Mesenchymal stem cell (in vitro differentiated cells and primary cell): ENCODE results near the gene LPP.

Source experiments
- DNase-seq: peaks from one replicate; pipeline ENCODE4 v3.0.0-alpha.2; 2013
- H2AFZ ChIP-seq: one replicate; pipeline ENCODE4 v1.6.1; 2013; ENCODE audit warnings: low read depth, mild to moderate bottlenecking, control low read depth, inconsistent platforms, low read length, moderate library complexity
- H2AK5ac ChIP-seq: 2 replicates; pipeline ENCODE4 v1.6.1; 2013; ENCODE audit warnings: low read length, moderate library complexity, mild to moderate bottlenecking, inconsistent platforms; ENCODE audit not compliant: severe bottlenecking
- H2BK120ac ChIP-seq: one replicate; pipeline ENCODE4 v1.6.1; 2013; ENCODE audit warnings: low read depth, mild to moderate bottlenecking, inconsistent platforms, low read length, moderate library complexity
- H2BK12ac ChIP-seq, 2 experiments: one replicate each; pipeline ENCODE4 v1.6.1; 2013; ENCODE audit warnings: inconsistent platforms in 2 of 2, low read length in 2 of 2, mild to moderate bottlenecking in 2 of 2, moderate library complexity in 2 of 2, control low read depth in 1 of 2
- H2BK15ac ChIP-seq: one replicate; pipeline ENCODE4 v1.6.1; 2013; ENCODE audit warnings: mild to moderate bottlenecking, low read depth, inconsistent platforms; ENCODE audit not compliant: poor library complexity, severe bottlenecking
- H2BK5ac ChIP-seq: 2 replicates; pipeline ENCODE4 v1.6.1; 2013; ENCODE audit warnings: low read depth, mild to moderate bottlenecking, low read length, control low read depth, inconsistent platforms; ENCODE audit not compliant: poor library complexity, severe bottlenecking
- H3K14ac ChIP-seq, 2 experiments: one replicate each; pipeline ENCODE4 v1.6.1; 2013; ENCODE audit warnings: inconsistent platforms in 2 of 2, low read length in 2 of 2, control low read depth in 1 of 2, mild to moderate bottlenecking in 1 of 2, moderate library complexity in 1 of 2
- H3K18ac ChIP-seq, 2 experiments: one replicate each; pipeline ENCODE4 v1.6.1; 2013; ENCODE audit warnings: inconsistent platforms in 2 of 2, low read length in 2 of 2, control low read depth in 1 of 2, low read depth in 1 of 2, mild to moderate bottlenecking in 1 of 2
- H3K23ac ChIP-seq, 2 experiments: one replicate each; pipeline ENCODE4 v1.6.1; 2013; ENCODE audit warnings: inconsistent platforms in 2 of 2, low read length in 2 of 2, mild to moderate bottlenecking in 2 of 2, moderate library complexity in 2 of 2, control low read depth in 1 of 2
- H3K27ac ChIP-seq: 2 replicates; pipeline ENCODE4 v1.5.1; 2013; ENCODE audit warnings: mild to moderate bottlenecking, moderate library complexity, low read length, control low read depth, inconsistent platforms; ENCODE audit not compliant: poor library complexity, severe bottlenecking
- H3K27me3 ChIP-seq, 2 experiments: 2 replicates each; pipeline versions ENCODE4 v1.6.1 to v1.7.0; 2013; ENCODE audit warnings: low read length in 2 of 2, mild to moderate bottlenecking in 2 of 2, moderate library complexity in 2 of 2, control low read depth in 1 of 2, inconsistent platforms in 1 of 2; ENCODE audit not compliant: control insufficient read depth in 1 of 2, insufficient read depth in 1 of 2
- H3K36me3 ChIP-seq, 2 experiments: 2 replicates each; pipeline versions ENCODE4 v1.6.1 to v1.7.0; 2013; ENCODE audit warnings: low read length in 2 of 2, control low read depth in 1 of 2, inconsistent platforms in 1 of 2, low read depth in 1 of 2, mild to moderate bottlenecking in 1 of 2; ENCODE audit not compliant: insufficient read depth in 2 of 2, control insufficient read depth in 1 of 2
- H3K4ac ChIP-seq, 2 experiments: one replicate each; pipeline ENCODE4 v1.6.1; 2013; ENCODE audit warnings: inconsistent platforms in 2 of 2, low read length in 2 of 2, mild to moderate bottlenecking in 2 of 2, moderate library complexity in 2 of 2, control low read depth in 1 of 2, low read depth in 1 of 2
- H3K4me1 ChIP-seq: 2 replicates; pipeline ENCODE4 v1.6.1; 2013; ENCODE audit warnings: low read depth, low read length, control low read depth; ENCODE audit not compliant: control insufficient read depth, insufficient read depth
- H3K4me2 ChIP-seq: 2 replicates; pipeline ENCODE4 v1.6.1; 2013; ENCODE audit warnings: low read length, mild to moderate bottlenecking, inconsistent platforms; ENCODE audit not compliant: poor library complexity, severe bottlenecking
- H3K4me3 ChIP-seq, 2 experiments: 2 replicates each; pipeline versions ENCODE4 v1.5.1 to v1.7.0; 2013; ENCODE audit warnings: low read length in 2 of 2, mild to moderate bottlenecking in 2 of 2, control low read depth in 1 of 2, low read depth in 1 of 2; ENCODE audit not compliant: insufficient read depth in 1 of 2
- H3K79me1 ChIP-seq: replicated peaks from 2 replicates; pipeline ENCODE4 v1.6.1; 2013; ENCODE audit warnings: mild to moderate bottlenecking, control low read depth, low read length, inconsistent platforms; ENCODE audit not compliant: poor library complexity, severe bottlenecking
- H3K9ac ChIP-seq: 2 replicates; pipeline ENCODE4 v1.7.0; 2013; ENCODE audit warnings: mild to moderate bottlenecking, low read length, moderate library complexity
- H3K9me3 ChIP-seq: 2 replicates; pipeline ENCODE4 v1.7.0; 2013; ENCODE audit warnings: mild to moderate bottlenecking, low read length; ENCODE audit not compliant: control insufficient read depth
- H4K8ac ChIP-seq: one replicate; pipeline ENCODE4 v1.6.1; 2013; ENCODE audit warnings: inconsistent platforms, mild to moderate bottlenecking, low read length, moderate library complexity
- H4K91ac ChIP-seq: one replicate; pipeline ENCODE4 v1.6.1; 2013; ENCODE audit warnings: mild to moderate bottlenecking, low read length, inconsistent platforms
- WGBS: methylation state at CpG from one replicate; pipeline ENCODE4 v1.1.7; 2013; ENCODE audit warnings: mixed read lengths; 5-methylcytosine and 5-hydroxymethylcytosine counted together

LPP gene

DNA sequence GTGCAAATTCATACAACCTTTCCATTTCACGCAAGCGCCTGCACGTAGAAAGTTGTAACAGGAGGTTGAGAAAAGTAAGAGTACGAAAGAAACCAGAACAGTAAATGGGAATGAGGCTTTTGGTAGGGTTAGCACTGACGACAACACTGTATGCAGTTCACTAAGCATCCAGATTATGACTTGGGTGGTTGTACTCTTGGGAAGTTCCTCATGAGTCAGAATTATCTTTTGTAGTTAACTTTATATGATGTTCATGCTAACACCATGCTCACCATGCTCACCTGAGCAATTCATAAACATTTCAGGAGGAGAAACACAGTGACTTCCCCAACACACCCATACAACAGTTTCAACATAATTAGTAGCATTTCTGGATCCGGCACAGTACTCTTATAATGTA, 3.0 kb upstream of the LPP start:
- Histone ChIP-seq H4K91ac (no peak overlapping the region), H3K27ac (no peak overlapping the region), H3K36me3 (no peaks in the 10 kb centered on the region), H3K9ac (no peak overlapping the region), H3K18ac (no peak overlapping the region), H3K23ac (no peak overlapping the region), H2AFZ (no peak overlapping the region), H3K27me3 (no peaks in the 10 kb centered on the region), H3K9me3 (no peaks in the 10 kb centered on the region), H3K4me2 (no peak overlapping the region), H4K8ac (no peak overlapping the region), H3K4me3 (no peak overlapping the region), H3K14ac (no peak overlapping the region), H2BK120ac (no peak overlapping the region), H3K79me1 (no peaks in the 10 kb centered on the region), H2BK15ac (no peak overlapping the region), H2BK12ac (no peak overlapping the region), H3K4me1 (peaks cover 11% of the 10 kb centered on the region), H2AK5ac (no peak overlapping the region), H3K4ac (no peak overlapping the region), H2BK5ac (no peak overlapping the region)
- no peak for DNase-seq
- 90% methylated on average over 5 of the region's 6 CpGs for WGBS

DNA sequence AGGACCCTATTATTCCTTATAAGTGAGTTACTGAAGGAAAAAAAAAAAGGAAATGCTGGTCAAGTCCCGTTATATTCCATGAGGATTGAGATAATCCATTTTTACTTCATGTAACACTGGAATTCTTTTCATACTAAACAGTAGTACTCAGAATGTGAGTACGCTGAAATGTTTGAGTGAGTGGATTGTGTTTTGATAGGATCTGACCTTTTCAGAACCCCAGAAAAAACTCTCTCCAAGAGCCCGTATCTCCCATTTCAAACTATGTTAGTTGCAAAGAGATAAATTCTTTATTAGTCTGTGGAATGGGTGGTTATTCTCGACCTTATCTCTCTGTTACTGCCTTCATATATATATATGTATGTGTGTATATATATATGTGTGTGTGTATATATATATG, 2.5 kb upstream of the LPP start:
- H3K9me3 ChIP-seq = no peaks in the 10 kb centered on the region
- WGBS = no CpG with 5 or more reads among the region's 4 CpGs
- no peak overlapping the region for H3K27ac ChIP-seq
- H2BK5ac ChIP-seq = no peak overlapping the region
- no peak overlapping the region for H2AFZ ChIP-seq
- H3K4me1 ChIP-seq = peaks cover 11% of the 10 kb centered on the region
- H4K8ac ChIP-seq = no peak overlapping the region
- no peak overlapping the region for H3K14ac ChIP-seq
- no peak overlapping the region for H3K4me3 ChIP-seq
- H2AK5ac ChIP-seq = no peak overlapping the region
- no peak overlapping the region for H4K91ac ChIP-seq
- no peak overlapping the region for H2BK12ac ChIP-seq
- H2BK120ac ChIP-seq = no peak overlapping the region
- H3K36me3 ChIP-seq = no peaks in the 10 kb centered on the region
- no peaks in the 10 kb centered on the region for H3K27me3 ChIP-seq
- no peak overlapping the region for H3K9ac ChIP-seq
- DNase-seq = peak; percentile 38
- no peaks in the 10 kb centered on the region for H3K79me1 ChIP-seq
- no peak overlapping the region for H3K18ac ChIP-seq
- H3K23ac ChIP-seq = no peak overlapping the region
- H3K4ac ChIP-seq = no peak overlapping the region
- H2BK15ac ChIP-seq = no peak overlapping the region
- no peak overlapping the region for H3K4me2 ChIP-seq

DNA sequence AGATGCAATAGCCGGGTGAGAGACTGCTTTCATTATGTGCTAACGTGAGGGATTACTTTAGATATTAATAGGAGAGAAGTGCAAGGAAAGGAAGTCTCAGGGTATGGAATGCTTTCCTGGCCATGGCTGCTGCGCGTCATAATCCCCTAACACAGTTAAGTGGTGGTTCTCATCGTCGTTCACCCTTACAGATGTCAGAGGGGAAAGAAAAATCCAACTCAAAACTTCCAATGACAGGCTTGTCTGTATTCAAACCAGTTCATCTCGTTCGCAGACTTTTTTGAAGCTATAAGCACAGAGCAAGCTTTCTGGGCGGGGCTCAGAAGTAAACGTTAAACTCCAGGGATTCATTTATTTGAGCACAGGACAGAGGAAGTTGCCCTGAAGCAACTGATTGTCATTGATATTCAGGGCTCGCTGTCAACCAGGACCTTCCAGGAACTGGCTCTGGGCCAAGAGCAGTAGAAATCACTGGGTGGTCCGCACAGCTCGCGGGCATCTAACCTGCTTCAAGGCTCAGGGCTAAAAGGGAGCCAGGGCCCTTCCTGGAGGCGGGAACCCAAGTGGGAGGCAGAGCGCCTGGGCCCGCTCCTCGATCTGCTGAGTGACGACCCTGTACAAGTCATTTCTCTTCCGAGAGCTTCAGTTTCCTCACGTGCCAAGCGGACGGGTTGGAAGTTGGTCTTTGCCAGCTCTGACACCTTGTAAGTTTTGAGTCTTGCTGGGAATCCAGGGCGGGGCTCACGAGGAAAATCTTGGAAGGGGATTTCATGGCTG, 1.1 kb upstream of the LPP start:
- peak overlapping the region; percentile 60 for H4K91ac ChIP-seq
- DNase-seq = peak; percentile 83

DNA sequence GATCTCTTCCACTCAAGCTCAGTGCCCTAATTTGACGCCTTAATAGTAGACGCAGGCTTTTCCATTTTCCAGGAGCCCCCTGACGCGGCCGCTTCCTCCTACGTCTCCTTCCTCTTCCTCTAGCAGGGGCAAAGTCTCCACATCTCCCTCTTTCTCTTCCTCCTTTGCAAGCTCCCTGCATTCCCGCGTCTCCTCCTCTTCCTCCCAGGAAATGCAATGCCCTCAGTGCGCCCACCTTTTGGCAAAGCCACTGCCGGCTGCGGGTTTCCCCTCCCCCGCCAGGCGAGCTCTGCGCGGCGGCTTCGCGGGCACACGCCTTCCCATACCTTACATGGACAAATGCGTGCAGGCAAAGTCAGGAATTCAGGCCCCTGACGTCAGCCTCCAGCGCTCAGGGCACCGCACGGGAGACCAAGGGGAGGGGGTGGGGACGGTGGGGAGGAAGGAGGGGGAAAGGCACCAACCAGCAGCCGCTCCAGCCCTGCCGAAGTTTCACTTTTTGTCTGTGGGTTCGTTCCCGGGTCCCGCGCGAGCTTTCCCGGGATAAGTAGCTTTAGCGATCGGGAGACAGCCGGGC, 432 bp upstream of the LPP start:
- Histone ChIP-seq H3K27me3 (no peaks in the 10 kb centered on the region), H3K9me3 (no peaks in the 10 kb centered on the region), H4K91ac (peak overlapping the region; percentile 94), H4K8ac (peak overlapping the region; percentile 87), H2BK12ac (peak overlapping the region; percentile 76 to 85), H3K23ac (peak overlapping the region in 1 of 2 experiments; percentile 34), H2AFZ (peak overlapping the region; percentile 57), H3K4me3 (peak overlapping the region; percentile 62 to 94), H3K14ac (peak overlapping the region in 1 of 2 experiments; percentile 44), H3K79me1 (no peaks in the 10 kb centered on the region), H3K4me2 (peak overlapping the region; percentile 89), H2BK5ac (peak overlapping the region; percentile 97), H2BK120ac (peak overlapping the region; percentile 100), H3K4me1 (peaks cover 11% of the 10 kb centered on the region), H3K9ac (peak overlapping the region; percentile 97), H3K4ac (peak overlapping the region; percentile 90 to 96), H3K36me3 (peaks cover 0 to 4% of the 10 kb centered on the region in 2 experiments), H3K18ac (peak overlapping the region; percentile 91 to 99), H3K27ac (peak overlapping the region; percentile 90), H2BK15ac (peak overlapping the region; percentile 100), H2AK5ac (peak overlapping the region; percentile 84)
- under 1% methylated on average over 26 of the region's 36 CpGs for WGBS
- DNase-seq = peak; percentile 98

More for the DNA sequence above, 1.1 kb upstream of the LPP start:
- Histone ChIP-seq H3K4me3 (peak overlapping the region; percentile 62 to 94), H3K79me1 (no peaks in the 10 kb centered on the region), H3K27ac (peak overlapping the region; percentile 90), H3K4me2 (peak overlapping the region; percentile 89), H2BK12ac (peak overlapping the region; percentile 82 to 85), H2AK5ac (peak overlapping the region; percentile 84), H3K4ac (peak overlapping the region; percentile 86 to 96), H2BK15ac (no peak overlapping the region), H3K14ac (peak overlapping the region in 1 of 2 experiments; percentile 76), H3K36me3 (peaks cover 0 to 4% of the 10 kb centered on the region in 2 experiments), H3K27me3 (no peaks in the 10 kb centered on the region), H3K23ac (peak overlapping the region in 1 of 2 experiments; percentile 85), H3K9me3 (no peaks in the 10 kb centered on the region), H3K9ac (peak overlapping the region; percentile 97), H3K4me1 (peaks cover 11% of the 10 kb centered on the region), H3K18ac (peak overlapping the region; percentile 89 to 99), H2BK120ac (peak overlapping the region; percentile 100), H4K8ac (peak overlapping the region; percentile 87), H2BK5ac (peak overlapping the region; percentile 96), H2AFZ (no peak overlapping the region)
- 12% methylated on average over 25 of the region's 25 CpGs for WGBS
